Stimulated activated effector memory CD8-positive, alpha-beta T cell treated with anti-CD3 and anti-CD28 coated beads, Interleukin-12 subunit alpha, Interleukin-12 subunit beta, amount 100 ng/mL, for 72 hours (primary cell): ENCODE measurements around the gene SDCBP2.
A peak's percentile ranks its signal among the peaks of the same experiment; 100 is the strongest.
"Not testable (repeated sequence)": the region's sequence is repeated elsewhere in the genome, so short reads cannot be mapped to it uniquely, and the experiment has no call there.

Experiments
- ATAC-seq: fragments of 150-1000 bp; cut with Tn5 transposase; 2 replicates; pipeline ENCODE4 v1.10.0; 2021
- DNase-seq, 2 donors: peaks; one replicate each; pipeline ENCODE4 v3.0.0; 2021 to 2022; ENCODE audit warnings: low spot score in 2 of 2
- H3K27ac Mint-ChIP-seq: one replicate; pipeline ENCODE4 v1.8.0; 2022; ENCODE audit warnings: mild to moderate bottlenecking, mixed read lengths
- H3K36me3 Mint-ChIP-seq: one replicate; pipeline ENCODE4 v1.8.0; 2022; ENCODE audit warnings: mild to moderate bottlenecking, mixed read lengths
- H3K4me1 Mint-ChIP-seq: one replicate; pipeline ENCODE4 v1.8.0; 2022; ENCODE audit warnings: mixed read lengths
- H3K4me3 Mint-ChIP-seq: one replicate; pipeline ENCODE4 v1.8.0; 2022; ENCODE audit warnings: mild to moderate bottlenecking, mixed read lengths
- H3K9me3 Mint-ChIP-seq: one replicate; pipeline ENCODE4 v1.8.0; 2022; ENCODE audit warnings: mixed read lengths

The SDCBP2 gene

DNA sequence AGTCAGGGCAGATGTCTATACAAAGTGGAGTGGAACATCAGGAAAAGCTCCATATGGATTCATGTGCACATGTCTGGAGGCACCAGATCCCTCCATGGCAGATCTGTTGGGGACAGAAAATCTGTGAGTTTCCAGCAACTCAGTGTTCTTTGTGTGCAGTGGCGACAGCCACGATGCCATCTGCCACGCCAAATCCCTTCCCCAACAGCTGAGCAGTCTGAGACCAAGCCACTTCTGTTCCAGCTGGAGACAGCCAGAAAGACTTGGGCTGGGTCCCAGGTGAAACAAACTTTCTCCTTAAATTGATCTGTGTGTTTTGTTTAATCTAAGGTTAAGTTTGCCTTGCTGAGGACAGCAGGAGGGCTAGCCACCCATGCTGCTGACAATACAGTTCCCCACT, 41.0 kb upstream of the SDCBP2 start:
- H3K4me1 Mint-ChIP-seq, result peaks cover 13% of the 10 kb centered on the region
- no peak overlapping the region for H3K4me3 Mint-ChIP-seq
- H3K27ac Mint-ChIP-seq, result peak overlapping the region; percentile 27
- DNase-seq, result no peak
- peaks cover 95% of the 10 kb centered on the region for H3K36me3 Mint-ChIP-seq
- ATAC-seq, result no peak
- H3K9me3 Mint-ChIP-seq, result no peaks in the 10 kb centered on the region

DNA sequence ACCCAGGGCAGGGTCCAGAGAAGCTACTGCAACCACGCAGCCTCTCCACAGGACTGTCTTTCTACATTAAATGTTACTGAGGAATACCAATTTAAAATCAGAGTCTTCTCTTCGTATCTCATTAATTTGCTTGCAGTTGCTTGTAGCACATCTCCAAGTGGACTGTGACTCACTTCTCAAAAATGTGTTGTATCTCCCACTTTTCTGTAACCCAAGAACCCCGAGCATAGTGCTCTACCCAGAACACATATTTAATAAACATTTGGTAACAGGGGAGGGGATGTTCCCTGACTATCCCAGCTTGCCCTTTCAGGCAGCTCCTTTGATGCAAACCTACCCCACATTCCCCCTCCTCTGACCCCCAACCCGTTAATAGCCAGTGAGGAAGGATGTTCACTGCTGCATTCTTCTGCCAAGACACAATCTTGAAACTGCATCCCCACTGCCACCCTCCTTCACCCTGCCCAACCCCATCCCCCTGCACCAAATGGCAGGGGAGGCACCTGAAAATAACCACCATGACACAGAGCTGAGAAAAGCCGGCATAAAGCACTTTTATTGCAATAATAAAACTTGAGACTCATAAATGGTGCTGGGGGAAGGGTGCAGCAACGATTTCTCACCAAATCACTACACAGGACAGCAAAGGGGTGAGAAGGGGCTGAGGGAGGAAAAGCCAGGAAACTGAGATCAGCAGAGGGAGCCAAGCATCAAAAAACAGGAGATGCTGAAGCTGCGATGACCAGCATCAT, 39.7 kb upstream of the SDCBP2 start:
- Mint-ChIP-seq H3K9me3 (no peaks in the 10 kb centered on the region), H3K36me3 (peaks cover 84% of the 10 kb centered on the region), H3K4me1 (peaks cover 26% of the 10 kb centered on the region), H3K4me3 (no peak overlapping the region), H3K27ac (peak overlapping the region; percentile 56)
- DNase-seq (no peak), ATAC-seq (no peak)

DNA sequence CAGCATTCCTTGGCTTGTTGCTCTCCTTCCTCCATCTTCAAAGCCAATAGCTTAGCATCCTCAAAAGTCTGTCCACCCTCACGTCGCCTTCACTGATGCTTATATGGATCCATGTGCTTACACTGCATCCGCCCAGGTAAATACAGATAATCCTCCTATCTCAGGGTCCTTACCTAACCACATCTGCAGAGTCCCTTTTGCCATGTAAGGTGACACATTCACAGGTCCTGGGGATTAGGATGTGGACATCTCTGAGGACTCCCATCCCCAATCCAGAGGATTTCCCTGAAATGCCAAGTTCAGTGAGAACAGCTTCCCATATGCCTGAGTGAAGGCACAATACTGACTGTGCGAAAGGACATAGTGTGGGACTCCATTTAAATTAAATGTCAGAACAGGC, 38.5 kb upstream of the SDCBP2 start:
- Mint-ChIP-seq H3K4me3 (no peak overlapping the region), H3K9me3 (no peaks in the 10 kb centered on the region), H3K4me1 (peaks cover 37% of the 10 kb centered on the region), H3K27ac (peak overlapping the region; percentile 73), H3K36me3 (peaks cover 82% of the 10 kb centered on the region)
- ATAC-seq (no peak), DNase-seq (no peak)

DNA sequence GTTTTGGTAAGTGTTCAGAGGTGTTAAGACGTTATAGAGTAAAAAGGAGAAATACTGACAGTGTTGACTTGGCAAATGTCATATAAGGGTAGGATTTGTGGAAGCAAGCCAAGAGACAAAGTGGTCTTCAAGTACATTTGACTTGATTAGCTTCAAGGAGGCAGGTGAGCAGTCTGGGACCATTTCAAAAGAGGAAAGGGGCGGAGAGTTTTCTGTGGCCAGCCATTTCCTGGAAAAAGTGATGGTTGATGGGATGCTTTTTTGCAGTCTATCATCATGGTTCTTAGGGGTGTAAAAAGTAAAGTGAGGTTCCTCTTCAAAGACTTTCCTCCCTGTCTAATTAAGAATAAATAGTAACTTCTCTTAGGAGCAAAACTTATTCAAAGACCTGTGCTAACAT, 35.2 kb upstream of the SDCBP2 start:
- H3K36me3 Mint-ChIP-seq, result peaks cover 82% of the 10 kb centered on the region
- H3K4me3 Mint-ChIP-seq, result peak overlapping the region; percentile 7
- H3K4me1 Mint-ChIP-seq, result peaks cover 64% of the 10 kb centered on the region
- DNase-seq (no peak), ATAC-seq (peak; percentile 8)
- H3K9me3 Mint-ChIP-seq, result no peaks in the 10 kb centered on the region
- peak overlapping the region; percentile 60 for H3K27ac Mint-ChIP-seq

DNA sequence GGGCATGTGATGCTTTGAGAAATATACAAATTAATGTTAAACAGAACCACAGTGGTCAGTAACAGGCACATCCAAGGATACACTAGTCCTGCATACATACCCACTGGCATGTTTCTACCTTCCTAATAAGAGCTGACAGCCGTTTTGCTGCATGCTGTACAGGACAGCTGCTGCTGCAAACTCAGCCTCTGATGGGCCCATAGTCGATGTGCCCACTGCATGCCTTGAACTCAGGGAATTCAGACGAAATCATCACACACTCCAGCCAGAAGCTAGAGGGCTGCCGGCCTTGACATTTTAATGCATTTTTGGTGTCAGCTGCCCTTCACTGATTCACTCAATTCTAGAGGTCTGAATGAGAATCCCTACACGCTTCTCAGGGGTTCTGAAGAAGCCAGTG, 34.6 kb upstream of the SDCBP2 start:
- H3K9me3 Mint-ChIP-seq, result no peaks in the 10 kb centered on the region
- H3K4me3 Mint-ChIP-seq, result peak overlapping the region; percentile 7
- peaks cover 81% of the 10 kb centered on the region for H3K36me3 Mint-ChIP-seq
- peaks cover 70% of the 10 kb centered on the region for H3K4me1 Mint-ChIP-seq
- ATAC-seq (no peak), DNase-seq (no peak)
- peak overlapping the region; percentile 60 for H3K27ac Mint-ChIP-seq

DNA sequence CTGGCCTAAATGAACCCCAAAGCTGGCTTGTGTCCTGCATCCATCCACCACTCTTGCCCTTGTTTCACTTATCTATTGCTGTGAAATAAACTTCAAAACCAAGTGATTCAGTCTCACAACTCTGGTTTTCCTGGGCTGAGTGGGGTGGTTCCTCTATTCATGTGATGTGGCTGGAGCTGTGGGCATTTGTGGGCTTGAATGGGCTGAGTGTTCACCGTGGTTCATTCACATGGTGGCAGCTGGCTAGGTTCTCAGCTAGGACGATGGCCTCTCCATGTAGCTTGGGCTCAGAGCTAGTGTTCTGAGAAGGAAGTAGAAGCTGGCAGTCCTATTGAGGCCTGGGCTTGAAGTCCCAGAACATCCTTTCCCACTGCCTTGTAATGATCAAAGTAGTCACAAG, 33.5 kb upstream of the SDCBP2 start:
- Mint-ChIP-seq H3K4me3 (no peak overlapping the region), H3K36me3 (peaks cover 81% of the 10 kb centered on the region), H3K4me1 (peaks cover 81% of the 10 kb centered on the region), H3K27ac (peak overlapping the region; percentile 60), H3K9me3 (no peaks in the 10 kb centered on the region)
- DNase-seq (no peak), ATAC-seq (peak; percentile 4)

DNA sequence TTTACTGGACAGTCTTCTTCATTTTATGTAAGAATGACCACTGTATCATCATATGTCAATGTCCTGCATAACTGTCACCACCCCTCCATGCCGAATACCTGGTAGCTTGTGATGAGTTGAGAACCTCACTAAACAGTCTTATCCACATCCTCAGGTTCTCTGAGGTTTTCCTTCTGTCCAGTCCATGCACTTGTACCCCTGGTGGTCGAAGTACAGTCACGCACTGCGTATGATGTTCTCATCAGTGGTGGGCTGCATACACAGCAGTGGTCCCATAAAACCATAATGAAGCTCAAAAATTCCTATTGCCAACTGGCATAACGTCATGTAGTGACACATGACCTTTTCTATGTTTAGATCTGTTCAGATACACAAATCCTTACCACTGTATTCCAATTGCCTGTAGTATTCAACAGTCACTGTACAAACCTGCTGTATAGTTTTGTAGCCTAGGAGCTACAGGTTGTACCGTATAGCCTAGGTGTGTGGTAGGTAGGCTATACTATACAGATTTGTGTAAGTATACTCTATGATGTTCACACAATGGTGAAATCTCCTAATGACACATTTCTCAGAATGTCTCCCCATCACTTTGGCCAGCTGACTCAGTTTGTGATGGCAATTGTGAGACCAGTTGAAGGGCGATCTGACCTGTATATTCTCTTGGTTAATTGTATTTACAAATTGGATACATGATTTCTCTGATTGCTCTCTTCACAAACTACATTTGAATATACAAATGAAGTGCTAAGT, 31.3 kb upstream of the SDCBP2 start:
- no peak for DNase-seq
- no peak overlapping the region for H3K4me3 Mint-ChIP-seq
- peak; percentile 43 for ATAC-seq
- H3K9me3 Mint-ChIP-seq, result no peaks in the 10 kb centered on the region
- peaks cover 82% of the 10 kb centered on the region for H3K4me1 Mint-ChIP-seq
- peaks cover 85% of the 10 kb centered on the region for H3K36me3 Mint-ChIP-seq
- H3K27ac Mint-ChIP-seq, result peak overlapping the region; percentile 36

DNA sequence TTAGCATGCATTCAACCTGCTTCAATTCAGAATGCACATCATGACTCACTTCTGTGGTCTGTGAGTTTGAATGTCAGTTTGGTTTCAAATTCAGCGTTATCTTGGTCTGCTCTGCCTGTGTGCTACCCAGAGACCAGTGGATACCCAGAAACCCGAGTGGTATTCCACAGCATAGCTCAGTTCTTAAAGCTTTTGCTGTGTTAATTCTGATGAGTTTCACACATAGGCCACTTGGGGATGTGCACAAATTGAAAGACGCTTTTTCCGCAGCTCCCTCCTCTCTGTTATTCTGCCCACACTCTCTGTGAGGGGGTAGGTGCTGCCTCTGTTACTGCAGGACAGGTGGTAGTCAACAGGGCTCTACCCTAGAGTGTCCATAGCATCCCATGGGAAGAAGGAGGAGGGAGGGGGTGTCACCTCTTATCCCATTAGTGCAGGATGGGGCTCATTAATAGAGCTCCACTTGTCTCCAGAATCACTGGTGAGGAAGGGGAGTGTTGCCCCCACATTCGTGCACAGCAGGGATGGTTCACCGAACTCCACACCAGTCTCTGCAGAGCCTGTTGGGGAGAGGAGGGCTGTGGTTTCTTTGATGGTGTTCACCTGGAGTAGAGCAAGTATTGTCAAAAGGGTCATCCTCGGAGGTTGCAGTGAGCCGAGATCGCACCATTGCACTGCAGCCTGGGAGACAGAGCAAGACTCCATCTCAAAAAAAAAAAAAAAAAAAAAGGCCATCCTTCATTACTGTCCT, 29.2 kb upstream of the SDCBP2 start:
- Mint-ChIP-seq H3K27ac (peak overlapping the region; percentile 40), H3K4me3 (peak overlapping the region; percentile 54), H3K9me3 (no peaks in the 10 kb centered on the region), H3K4me1 (peaks cover 66% of the 10 kb centered on the region), H3K36me3 (peaks cover 95% of the 10 kb centered on the region)
- DNase-seq (peak in 1 of 2 donors; percentile 77), ATAC-seq (peak; percentile 99)

DNA sequence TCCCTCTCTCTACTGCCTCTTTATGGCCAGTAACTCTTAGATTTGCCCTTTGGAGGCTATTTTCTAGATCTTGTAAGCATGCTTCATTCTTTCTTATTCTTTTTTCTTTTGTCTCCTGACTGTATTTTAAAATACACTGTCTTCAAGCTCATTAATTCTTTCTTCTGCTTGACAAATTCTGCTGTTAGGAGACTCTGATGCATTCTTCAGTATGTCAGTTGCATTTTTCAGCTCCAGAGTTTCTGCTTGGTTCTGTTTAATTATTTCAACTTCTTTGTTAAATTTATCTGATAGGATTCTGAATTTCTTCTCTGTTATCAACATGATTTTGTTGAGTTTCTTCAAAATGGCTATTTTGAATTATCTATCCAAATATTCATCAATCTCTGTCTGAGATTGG, 25.0 kb upstream of the SDCBP2 start:
- Mint-ChIP-seq H3K4me3 (no peak overlapping the region), H3K27ac (no peak overlapping the region), H3K9me3 (no peaks in the 10 kb centered on the region), H3K4me1 (peaks cover 35% of the 10 kb centered on the region), H3K36me3 (peaks cover 85% of the 10 kb centered on the region)
- DNase-seq (no peak), ATAC-seq (no peak)

DNA sequence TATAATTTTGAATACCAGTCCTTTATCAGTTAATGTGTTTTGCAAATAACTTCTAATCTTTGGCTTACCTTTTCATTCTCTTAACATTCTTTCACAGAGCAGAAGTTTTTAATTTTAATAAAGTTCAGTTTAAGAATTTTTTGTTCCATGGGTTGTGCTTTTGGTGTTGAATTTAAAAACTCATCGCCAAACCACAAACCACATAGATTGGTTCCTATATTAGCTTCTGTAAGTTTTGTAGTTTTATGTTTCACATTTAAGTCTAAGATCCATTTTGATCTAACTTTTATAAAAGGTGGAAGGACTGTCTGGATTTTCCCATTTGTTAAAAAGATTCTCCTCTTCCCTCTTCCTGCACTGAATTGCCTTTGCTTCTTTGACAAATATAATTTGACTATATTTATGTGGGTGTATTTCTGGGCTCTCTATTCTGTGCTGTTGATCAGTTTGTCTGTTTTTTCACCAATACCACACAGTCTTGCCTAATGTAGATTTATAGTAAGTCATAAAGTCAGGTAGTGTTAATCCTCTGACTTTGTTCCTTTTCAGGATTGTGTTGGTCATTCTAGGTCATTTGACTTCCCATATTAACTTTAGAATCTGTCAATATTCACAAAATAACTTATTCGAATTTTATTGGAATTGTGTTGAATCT, 17.5 kb upstream of the SDCBP2 start:
- Mint-ChIP-seq H3K4me1 (peaks cover 20% of the 10 kb centered on the region), H3K4me3 (no peak overlapping the region), H3K36me3 (peaks cover 15% of the 10 kb centered on the region), H3K27ac (peak overlapping the region; percentile 24), H3K9me3 (no peaks in the 10 kb centered on the region)
- DNase-seq (no peak), ATAC-seq (no peak)

DNA sequence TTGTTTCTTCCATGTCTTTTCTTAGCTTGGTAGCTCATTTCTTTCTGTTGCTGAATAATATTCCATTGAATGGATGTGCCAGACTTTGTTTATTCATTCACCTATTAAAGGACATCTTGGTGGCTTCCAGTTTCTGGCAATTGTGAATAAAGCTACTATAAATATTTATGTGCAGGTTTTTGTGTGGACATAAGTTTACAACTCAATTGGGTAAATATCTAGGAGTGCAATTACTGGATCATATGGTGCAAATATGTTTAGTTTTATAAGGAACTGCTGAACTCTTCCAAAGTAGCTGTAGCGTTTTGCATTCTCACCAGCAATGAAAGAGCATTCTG, 16.8 kb upstream of the SDCBP2 start:
- no peak overlapping the region for H3K27ac Mint-ChIP-seq
- no peaks in the 10 kb centered on the region for H3K9me3 Mint-ChIP-seq
- H3K4me3 Mint-ChIP-seq, result no peak overlapping the region
- DNase-seq (no peak), ATAC-seq (no peak)
- H3K36me3 Mint-ChIP-seq, result peaks cover 8% of the 10 kb centered on the region
- H3K4me1 Mint-ChIP-seq, result peaks cover 20% of the 10 kb centered on the region

DNA sequence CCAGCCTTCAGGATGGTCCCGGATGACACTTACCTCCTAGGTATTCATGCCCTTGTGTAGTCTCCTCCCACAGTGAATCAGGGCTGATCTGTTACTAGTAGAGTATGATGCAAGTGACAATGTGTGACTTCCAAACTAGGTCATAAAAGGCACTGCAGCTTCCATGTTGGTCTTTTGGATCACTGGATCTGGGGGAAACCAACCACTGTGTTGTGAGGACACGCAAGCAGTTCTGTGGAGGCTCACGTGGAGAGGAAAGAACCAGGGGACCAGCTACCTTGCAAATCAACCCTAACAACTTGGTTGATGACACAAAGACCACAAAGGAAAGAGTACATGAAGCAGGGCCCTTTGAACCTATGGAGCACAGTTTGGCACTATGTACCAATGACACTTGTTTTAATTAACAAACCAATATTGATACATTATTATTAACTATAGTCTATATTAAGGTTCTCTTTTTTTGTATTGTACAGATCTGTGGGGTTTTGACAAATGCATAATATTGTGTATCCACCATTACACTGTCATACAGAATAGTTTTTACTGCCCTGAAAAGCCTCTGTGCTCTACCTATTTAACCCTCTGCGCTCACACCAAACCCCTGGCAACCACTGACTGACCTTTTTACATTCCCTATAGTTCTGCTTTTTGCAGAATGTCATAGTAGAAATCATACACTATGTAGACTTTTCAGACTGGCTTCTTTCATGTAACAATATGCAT, 16.3 kb upstream of the SDCBP2 start:
- peak in 1 of 2 donors; percentile 45 for DNase-seq
- no peak overlapping the region for H3K27ac Mint-ChIP-seq
- H3K36me3 Mint-ChIP-seq, result peaks cover 2% of the 10 kb centered on the region
- no peaks in the 10 kb centered on the region for H3K9me3 Mint-ChIP-seq
- ATAC-seq, result peak; percentile 51
- H3K4me1 Mint-ChIP-seq, result peaks cover 20% of the 10 kb centered on the region
- H3K4me3 Mint-ChIP-seq, result no peak overlapping the region

DNA sequence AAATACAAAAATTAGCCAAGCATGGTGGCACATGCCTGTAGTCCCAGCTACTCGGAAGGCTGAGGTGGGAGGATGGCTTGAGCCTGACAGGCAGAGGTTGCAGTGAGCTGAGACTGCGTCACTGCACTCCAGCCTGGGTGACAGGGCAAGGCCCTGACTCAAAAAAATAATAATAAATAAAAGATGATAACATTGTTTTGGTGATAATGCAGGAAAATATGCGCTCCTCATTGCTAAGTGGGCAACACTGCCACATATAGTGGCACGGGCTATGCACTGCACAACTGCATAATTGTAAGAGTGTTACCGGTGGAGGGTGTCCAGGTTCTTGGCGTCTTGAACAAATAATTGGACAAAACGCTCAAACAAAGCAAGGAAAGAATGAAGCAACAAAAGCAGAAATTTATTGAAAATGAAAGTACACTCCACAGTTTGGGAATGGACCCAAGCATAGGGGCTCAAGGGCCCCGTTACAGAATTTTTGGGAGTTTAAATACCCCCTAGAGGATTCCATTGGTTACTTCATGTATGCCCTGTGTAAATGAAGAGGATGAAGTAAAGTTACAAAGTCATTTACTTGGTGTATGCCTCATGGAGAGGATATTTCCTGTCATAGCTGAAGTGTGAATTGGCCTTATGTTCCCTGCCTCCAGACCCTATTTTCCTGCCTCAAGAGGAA, 14.6 kb upstream of the SDCBP2 start:
- H3K9me3 Mint-ChIP-seq, H3K4me3 Mint-ChIP-seq, H3K27ac Mint-ChIP-seq, H3K36me3 Mint-ChIP-seq, ATAC-seq: not testable (repeated sequence)
- H3K4me1 Mint-ChIP-seq, result peaks cover 20% of the 10 kb centered on the region
- DNase-seq, result peak in 1 of 2 donors; percentile 32

DNA sequence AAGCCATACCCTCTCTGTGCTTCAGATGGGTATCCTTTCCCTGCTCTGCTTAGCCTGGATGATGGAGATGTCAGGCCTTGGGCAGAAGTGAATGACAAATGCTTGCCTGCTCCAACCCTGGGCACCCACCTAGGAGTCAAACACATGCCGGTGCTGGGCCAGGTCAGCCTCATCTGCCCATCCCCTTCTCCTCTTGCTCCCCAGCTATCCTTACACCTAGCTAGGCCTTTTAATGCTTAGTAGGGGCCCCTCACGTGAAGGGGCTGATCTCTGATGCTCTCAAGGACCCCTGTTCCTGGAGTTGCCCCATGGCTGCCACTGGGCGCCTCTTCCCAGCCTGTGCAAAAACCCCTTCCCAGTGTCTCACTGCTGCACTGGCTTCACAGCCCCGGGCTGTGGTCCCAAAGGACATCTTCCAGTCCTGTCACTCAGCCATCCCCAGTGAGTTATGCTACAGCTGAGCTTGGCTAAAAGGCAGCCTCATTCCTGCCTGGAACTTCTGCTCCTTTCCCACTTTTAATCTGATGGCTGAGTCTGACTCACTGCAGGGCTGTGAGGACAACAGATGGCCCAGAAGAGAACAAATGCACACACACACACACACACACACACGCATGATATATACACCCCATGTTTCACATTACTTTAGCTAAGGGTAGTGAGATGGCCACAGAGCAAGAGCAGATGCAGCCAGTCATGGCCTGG, 12.8 kb upstream of the SDCBP2 start:
- no peak overlapping the region for H3K4me3 Mint-ChIP-seq
- no peaks in the 10 kb centered on the region for H3K9me3 Mint-ChIP-seq
- H3K36me3 Mint-ChIP-seq, result no peaks in the 10 kb centered on the region
- H3K27ac Mint-ChIP-seq, result peak overlapping the region; percentile 18
- DNase-seq (peak in 1 of 2 donors; percentile 28), ATAC-seq (no peak)
- H3K4me1 Mint-ChIP-seq, result peaks cover 20% of the 10 kb centered on the region
